AG10803 (cell line): Measurements from ENCODE around the gene ARRB1.

Experiments
- DNase-seq: peaks from one replicate; pipeline ENCODE4 v3.0.0; 2010; ENCODE audit warnings: low read depth
- H3K4me3 ChIP-seq: 2 replicates; pipeline ENCODE4 v1.5.1; 2011; ENCODE audit warnings: mild to moderate bottlenecking, low read length, control low read depth
- TF ChIP-seq, protein P1 (sequence below): conservative IDR thresholded peaks from 2 replicates; pipeline ENCODE4 v1.5.1; 2011; ENCODE audit warnings: mild to moderate bottlenecking, low read length, control low read depth, inconsistent platforms

The ARRB1 gene

DNA sequence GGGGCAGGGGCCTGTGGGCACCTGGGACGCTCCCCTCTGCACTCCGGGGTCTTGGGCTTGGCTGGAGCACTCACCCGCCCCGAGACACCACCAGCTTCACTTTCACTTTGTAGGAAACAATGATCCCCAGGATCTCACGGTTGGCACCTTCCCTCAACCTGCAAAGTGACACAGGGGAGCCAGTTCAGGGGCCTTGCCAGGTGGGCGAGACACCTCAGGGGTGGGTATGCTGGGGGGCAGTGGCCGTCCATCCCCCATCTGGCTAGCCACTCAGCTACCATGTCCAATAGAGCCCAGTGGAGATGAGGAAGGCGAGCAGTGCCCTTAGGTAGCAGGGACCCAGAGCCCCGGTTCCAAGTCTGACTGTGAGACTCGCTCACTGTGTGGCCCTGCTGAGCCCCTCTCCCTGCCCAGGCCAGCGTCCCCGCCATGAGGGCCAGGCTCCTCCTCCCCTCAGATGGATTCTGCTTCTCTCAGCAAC is 78.6 kb downstream of the ARRB1 start:
- no peak for DNase-seq
- H3K4me3 ChIP-seq = no peak overlapping the region
- TF ChIP-seq, protein P1, sequence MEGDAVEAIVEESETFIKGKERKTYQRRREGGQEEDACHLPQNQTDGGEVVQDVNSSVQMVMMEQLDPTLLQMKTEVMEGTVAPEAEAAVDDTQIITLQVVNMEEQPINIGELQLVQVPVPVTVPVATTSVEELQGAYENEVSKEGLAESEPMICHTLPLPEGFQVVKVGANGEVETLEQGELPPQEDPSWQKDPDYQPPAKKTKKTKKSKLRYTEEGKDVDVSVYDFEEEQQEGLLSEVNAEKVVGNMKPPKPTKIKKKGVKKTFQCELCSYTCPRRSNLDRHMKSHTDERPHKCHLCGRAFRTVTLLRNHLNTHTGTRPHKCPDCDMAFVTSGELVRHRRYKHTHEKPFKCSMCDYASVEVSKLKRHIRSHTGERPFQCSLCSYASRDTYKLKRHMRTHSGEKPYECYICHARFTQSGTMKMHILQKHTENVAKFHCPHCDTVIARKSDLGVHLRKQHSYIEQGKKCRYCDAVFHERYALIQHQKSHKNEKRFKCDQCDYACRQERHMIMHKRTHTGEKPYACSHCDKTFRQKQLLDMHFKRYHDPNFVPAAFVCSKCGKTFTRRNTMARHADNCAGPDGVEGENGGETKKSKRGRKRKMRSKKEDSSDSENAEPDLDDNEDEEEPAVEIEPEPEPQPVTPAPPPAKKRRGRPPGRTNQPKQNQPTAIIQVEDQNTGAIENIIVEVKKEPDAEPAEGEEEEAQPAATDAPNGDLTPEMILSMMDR = no peak

DNA sequence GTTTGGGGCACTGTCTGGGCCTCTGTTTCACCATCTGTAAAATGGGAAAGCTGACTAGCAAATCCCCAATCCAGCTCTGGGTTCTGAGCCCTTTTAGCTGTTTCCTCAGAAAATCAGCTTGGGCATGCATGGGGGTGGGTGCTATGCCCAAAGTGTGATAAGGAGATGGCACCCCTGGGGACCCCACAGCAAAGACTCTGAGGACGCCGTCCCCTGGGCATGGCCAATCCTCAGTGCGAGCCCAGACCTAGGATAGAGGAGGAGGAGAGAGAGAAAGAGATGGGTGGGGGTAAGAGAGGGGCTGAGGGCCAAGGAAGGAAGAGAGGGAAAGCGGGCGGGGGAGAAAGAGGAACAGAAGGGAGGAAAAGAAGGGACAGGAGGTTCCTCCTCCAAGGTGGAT is 79.1 kb downstream of the ARRB1 start:
- TF ChIP-seq, protein P1 = no peak
- H3K4me3 ChIP-seq = no peak overlapping the region

DNA sequence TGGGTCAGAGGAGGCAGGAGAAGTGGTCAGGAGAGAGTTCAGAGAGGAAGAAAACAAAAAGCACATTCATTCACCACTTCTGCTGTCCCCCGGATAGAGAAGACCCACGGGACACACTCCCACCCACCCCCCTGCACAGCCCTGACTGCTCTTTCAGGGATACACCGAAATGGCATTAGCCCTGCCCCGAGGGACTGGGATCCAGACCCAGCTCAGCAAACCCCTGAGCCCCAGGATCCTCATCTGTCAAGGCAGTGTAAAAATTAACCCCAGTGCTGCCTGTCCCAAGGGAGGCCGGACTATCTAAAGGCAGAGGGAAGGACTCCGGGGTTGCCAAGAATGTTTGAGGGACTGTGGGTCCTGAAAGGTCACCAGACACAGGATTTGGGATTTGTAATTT is 79.7 kb downstream of the ARRB1 start:
- TF ChIP-seq, protein P1 = no peak
- no peak for DNase-seq
- H3K4me3 ChIP-seq = no peak overlapping the region

More for the DNA sequence above, 79.1 kb downstream of the ARRB1 start:
- no peak for DNase-seq

- no peak overlapping the region for H3K4me3 ChIP-seq
- peak; percentile 36 for DNase-seq
- TF ChIP-seq, protein P1 = peak; percentile 43
Observed at GRCh38 chr11:75270896-75271418, 80.5 kb downstream of the ARRB1 start.

- H3K4me3 ChIP-seq = no peak overlapping the region
- TF ChIP-seq, protein P1 = no peak
- DNase-seq = no peak
Observed at GRCh38 chr11:75269896-75270295, 81.6 kb downstream of the ARRB1 start.

- no peak for DNase-seq
- TF ChIP-seq, protein P1 = no peak
- no peak overlapping the region for H3K4me3 ChIP-seq
Observed at GRCh38 chr11:75269367-75269660, 82.1 kb downstream of the ARRB1 start.

- no peak overlapping the region for H3K4me3 ChIP-seq
- no peak for DNase-seq
- TF ChIP-seq, protein P1 = no peak
Observed at GRCh38 chr11:75268626-75269366, 82.7 kb downstream of the ARRB1 start.
